Loucy (cell line): ENCODE results near the gene TBX3.

Experiments
- H2AFZ ChIP-seq: fragments of 200-600 bp; sonication (generic); 2 replicates; pipeline ENCODE4 v1.6.0; 2016; ENCODE audit warnings: antibody characterized with exemption, mild to moderate bottlenecking, low read length, moderate library complexity
- H3F3A ChIP-seq: fragments of 200-600 bp; 2 replicates; pipeline ENCODE4 v1.6.0; 2016; ENCODE audit warnings: antibody characterized with exemption, low read depth, mild to moderate bottlenecking
- H3K27me3 ChIP-seq: fragments of 200-600 bp; sonication (generic); 2 replicates; pipeline ENCODE4 v1.6.1; 2014; ENCODE audit warnings: low read length, mild to moderate bottlenecking; ENCODE audit not compliant: insufficient read depth, poor library complexity, severe bottlenecking
- H3K36me3 ChIP-seq: fragments of 200-600 bp; sonication (generic); 2 replicates; pipeline ENCODE4 v1.6.1; 2016; ENCODE audit warnings: low read length; ENCODE audit not compliant: insufficient read depth
- H3K4me1 ChIP-seq: fragments of 200-600 bp; sonication (generic); 2 replicates; pipeline ENCODE4 v1.5.1; 2014; ENCODE audit warnings: low read length, mild to moderate bottlenecking; ENCODE audit not compliant: insufficient read depth, poor library complexity, severe bottlenecking
- H3K4me2 ChIP-seq: fragments of 200-600 bp; sonication (generic); 2 replicates; pipeline ENCODE4 v1.6.0; 2014; ENCODE audit warnings: antibody characterized with exemption, low read length, low read depth, mild to moderate bottlenecking; ENCODE audit not compliant: poor library complexity, severe bottlenecking
- H3K4me3 ChIP-seq: fragments of 200-600 bp; sonication (generic); 2 replicates; pipeline ENCODE4 v1.5.1; 2014; ENCODE audit warnings: low read length, mild to moderate bottlenecking, mixed read lengths; ENCODE audit not compliant: poor library complexity, severe bottlenecking
- H3K79me2 ChIP-seq: fragments of 200-600 bp; sonication (generic); 2 replicates; pipeline ENCODE4 v1.6.1; 2014; ENCODE audit warnings: low read length; ENCODE audit not compliant: insufficient read depth
- H3K9ac ChIP-seq: fragments of 200-600 bp; sonication (generic); 2 replicates; pipeline ENCODE4 v1.6.0; 2014; ENCODE audit warnings: mild to moderate bottlenecking, low read depth, low read length, moderate library complexity; ENCODE audit not compliant: poor library complexity, severe bottlenecking
- H3K9me2 ChIP-seq: fragments of 200-600 bp; sonication (generic); replicated peaks from 2 replicates; pipeline ENCODE4 v1.6.1; 2016; ENCODE audit warnings: low read depth, low read length, mixed read lengths
- H3K9me3 ChIP-seq: fragments of 200-600 bp; sonication (generic); 2 replicates; pipeline ENCODE4 v1.6.1; 2014; ENCODE audit warnings: mild to moderate bottlenecking, antibody characterized with exemption, low read length, low read depth; ENCODE audit not compliant: insufficient read depth
- H4K20me1 ChIP-seq: fragments of 200-600 bp; sonication (generic); 2 replicates; pipeline ENCODE4 v1.6.0; 2014; ENCODE audit warnings: antibody characterized with exemption, low read length, mild to moderate bottlenecking; ENCODE audit not compliant: insufficient read depth, poor library complexity, severe bottlenecking
- EZH2phosphoT487 ChIP-seq: fragments of 200-600 bp; IDR thresholded peaks from 2 replicates; pipeline ENCODE4 v1.6.1; 2018; ENCODE audit warnings: antibody characterized with exemption, mild to moderate bottlenecking, moderate library complexity, borderline replicate concordance
- TF ChIP-seq, protein P1 (sequence below): fragments of 200-600 bp; sonication (generic); conservative IDR thresholded peaks from 2 replicates; pipeline ENCODE4 v1.5.1; 2014; ENCODE audit warnings: mild to moderate bottlenecking, antibody characterized with exemption, low read length

Gene TBX3

DNA sequence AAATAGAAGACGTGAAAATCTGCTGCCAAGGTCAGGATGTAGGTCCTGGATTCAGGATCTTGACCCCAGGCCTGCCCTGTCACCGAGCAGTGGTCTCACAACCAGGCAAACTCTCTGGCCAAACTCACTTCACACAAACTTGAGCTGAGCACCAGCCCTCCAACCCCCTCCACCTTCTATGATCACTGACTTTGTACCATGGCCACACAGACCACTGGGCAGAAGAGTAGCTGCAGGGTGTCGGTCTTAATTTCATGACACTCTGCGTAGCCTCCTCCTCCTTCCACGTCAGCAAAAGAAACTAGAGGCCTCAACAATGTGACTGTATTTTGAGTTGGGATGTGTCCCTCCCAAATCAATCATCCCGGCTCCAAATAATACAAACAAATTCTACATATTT lies 7.2 kb upstream of the TBX3 start:
- Histone ChIP-seq H3F3A (no peaks in the 10 kb centered on the region), H3K36me3 (no peaks in the 10 kb centered on the region), H3K4me1 (no peaks in the 10 kb centered on the region), H3K27me3 (no peaks in the 10 kb centered on the region), H3K79me2 (no peaks in the 10 kb centered on the region), H3K9ac (no peak overlapping the region), H3K9me2 (no peaks in the 10 kb centered on the region), H2AFZ (no peak overlapping the region), H3K9me3 (no peaks in the 10 kb centered on the region), H4K20me1 (no peaks in the 10 kb centered on the region), H3K4me2 (no peak overlapping the region), H3K4me3 (no peak overlapping the region)
- TF ChIP-seq EZH2phosphoT487, result no peak
- TF ChIP-seq, protein P1, sequence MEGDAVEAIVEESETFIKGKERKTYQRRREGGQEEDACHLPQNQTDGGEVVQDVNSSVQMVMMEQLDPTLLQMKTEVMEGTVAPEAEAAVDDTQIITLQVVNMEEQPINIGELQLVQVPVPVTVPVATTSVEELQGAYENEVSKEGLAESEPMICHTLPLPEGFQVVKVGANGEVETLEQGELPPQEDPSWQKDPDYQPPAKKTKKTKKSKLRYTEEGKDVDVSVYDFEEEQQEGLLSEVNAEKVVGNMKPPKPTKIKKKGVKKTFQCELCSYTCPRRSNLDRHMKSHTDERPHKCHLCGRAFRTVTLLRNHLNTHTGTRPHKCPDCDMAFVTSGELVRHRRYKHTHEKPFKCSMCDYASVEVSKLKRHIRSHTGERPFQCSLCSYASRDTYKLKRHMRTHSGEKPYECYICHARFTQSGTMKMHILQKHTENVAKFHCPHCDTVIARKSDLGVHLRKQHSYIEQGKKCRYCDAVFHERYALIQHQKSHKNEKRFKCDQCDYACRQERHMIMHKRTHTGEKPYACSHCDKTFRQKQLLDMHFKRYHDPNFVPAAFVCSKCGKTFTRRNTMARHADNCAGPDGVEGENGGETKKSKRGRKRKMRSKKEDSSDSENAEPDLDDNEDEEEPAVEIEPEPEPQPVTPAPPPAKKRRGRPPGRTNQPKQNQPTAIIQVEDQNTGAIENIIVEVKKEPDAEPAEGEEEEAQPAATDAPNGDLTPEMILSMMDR, result no peak

DNA sequence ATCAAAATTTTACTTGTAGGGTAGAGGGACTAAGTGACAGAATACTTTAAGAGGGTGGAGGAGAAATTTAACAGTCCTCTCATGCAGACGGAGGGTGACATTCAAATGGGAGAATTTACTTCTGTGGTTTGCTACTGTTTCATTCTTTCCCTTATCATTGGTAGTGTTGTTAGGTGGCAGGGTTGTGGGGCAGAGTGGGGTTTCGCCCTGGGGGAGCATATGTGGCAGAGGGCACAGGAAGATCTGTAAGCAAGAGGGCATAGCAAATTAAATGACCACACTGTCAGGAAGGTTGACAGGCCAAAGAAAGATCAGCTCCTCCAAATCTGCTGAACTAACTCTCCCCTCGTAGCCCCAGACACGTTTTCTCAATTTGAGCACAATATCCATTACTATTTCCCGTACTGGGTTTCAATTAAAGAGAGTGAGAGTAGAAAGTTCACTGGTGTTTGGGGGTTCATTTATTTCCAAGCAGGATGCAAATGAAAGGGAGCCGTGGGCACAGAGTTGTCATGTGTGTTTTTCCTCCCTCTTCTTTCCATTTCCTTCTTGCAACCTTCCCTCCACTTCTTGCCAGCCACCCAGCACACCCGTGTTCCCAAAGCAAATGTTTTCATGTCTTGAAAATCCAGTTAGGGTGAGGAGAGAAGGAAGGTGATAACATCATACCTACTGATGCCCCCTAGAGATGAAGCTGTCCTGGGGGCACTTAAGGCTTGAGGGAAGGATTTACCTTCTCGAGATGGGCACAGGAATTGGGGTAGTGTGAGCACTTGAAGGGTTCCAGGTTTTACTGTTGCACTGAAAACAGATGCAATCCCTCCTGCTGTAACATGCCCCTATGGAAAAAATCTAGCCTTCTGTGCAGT lies 6.5 kb upstream of the TBX3 start:
- Histone ChIP-seq H3K9me3 (peaks cover 3% of the 10 kb centered on the region; the same call in 1 of the 2 replicates), H3K79me2 (no peaks in the 10 kb centered on the region), H3K4me2 (no peak overlapping the region), H3K9me2 (no peaks in the 10 kb centered on the region), H3K36me3 (no peaks in the 10 kb centered on the region), H3K4me3 (no peak overlapping the region), H3K4me1 (no peaks in the 10 kb centered on the region), H3F3A (no peaks in the 10 kb centered on the region), H2AFZ (no peak overlapping the region), H3K27me3 (no peaks in the 10 kb centered on the region), H3K9ac (no peak overlapping the region), H4K20me1 (no peaks in the 10 kb centered on the region)
- no peak for TF ChIP-seq EZH2phosphoT487
- TF ChIP-seq, protein P1, result no peak

DNA sequence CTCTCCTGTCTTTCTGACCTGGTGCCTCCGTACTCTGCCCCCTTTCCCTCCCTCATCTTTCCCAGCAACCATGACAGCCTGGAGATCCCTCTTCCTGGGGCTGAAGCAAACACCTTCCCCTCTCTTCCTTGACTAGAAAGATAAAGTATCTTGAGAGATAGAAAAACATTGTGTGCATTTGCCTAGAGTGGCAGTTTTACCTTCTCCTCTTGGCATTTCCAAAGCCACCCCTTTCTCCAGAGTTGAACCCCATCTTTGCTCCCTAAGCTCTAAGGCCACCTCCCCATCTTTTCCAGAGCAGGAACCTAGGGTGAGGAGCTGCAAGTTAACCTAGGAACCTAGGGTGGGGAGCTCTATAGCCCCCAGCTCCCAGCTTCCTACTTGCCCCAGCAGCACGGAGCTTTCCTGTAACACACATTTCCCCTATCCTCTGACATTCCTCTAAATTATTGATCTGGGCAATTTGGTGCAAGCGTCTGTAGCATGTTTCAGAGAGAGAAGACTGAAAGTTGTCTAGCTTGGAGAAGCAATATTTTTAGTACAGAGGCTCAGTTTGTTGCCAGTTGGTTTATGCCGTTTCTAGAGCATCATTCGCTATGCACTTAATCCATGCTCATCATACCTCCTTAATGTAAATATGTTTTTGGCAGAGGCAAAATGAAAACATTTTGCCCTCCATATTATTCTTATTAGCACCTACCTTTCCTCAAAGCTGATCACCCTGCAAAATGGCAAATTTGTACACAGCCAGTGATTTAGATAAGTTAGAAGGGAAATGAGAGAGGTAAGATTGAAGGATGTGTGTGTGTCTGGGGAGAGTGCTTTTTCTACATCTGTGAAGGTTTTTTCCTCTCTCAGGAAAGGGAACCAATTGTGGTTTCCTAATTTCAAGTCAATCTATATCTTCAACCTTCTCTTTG lies 5.4 kb upstream of the TBX3 start:
- Histone ChIP-seq H3K4me3 (no peak overlapping the region), H3K9ac (no peak overlapping the region), H3K9me2 (no peaks in the 10 kb centered on the region), H3K79me2 (no peaks in the 10 kb centered on the region), H3K4me1 (no peaks in the 10 kb centered on the region), H3K9me3 (peaks cover 3% of the 10 kb centered on the region; the same call in 1 of the 2 replicates), H3F3A (no peaks in the 10 kb centered on the region), H4K20me1 (no peaks in the 10 kb centered on the region), H3K27me3 (no peaks in the 10 kb centered on the region), H3K4me2 (no peak overlapping the region), H2AFZ (no peak overlapping the region), H3K36me3 (no peaks in the 10 kb centered on the region)
- TF ChIP-seq EZH2phosphoT487, result no peak
- TF ChIP-seq, protein P1, result no peak
